Measurements from ENCODE around the gene UBTF.

Gene UBTF

DNA sequence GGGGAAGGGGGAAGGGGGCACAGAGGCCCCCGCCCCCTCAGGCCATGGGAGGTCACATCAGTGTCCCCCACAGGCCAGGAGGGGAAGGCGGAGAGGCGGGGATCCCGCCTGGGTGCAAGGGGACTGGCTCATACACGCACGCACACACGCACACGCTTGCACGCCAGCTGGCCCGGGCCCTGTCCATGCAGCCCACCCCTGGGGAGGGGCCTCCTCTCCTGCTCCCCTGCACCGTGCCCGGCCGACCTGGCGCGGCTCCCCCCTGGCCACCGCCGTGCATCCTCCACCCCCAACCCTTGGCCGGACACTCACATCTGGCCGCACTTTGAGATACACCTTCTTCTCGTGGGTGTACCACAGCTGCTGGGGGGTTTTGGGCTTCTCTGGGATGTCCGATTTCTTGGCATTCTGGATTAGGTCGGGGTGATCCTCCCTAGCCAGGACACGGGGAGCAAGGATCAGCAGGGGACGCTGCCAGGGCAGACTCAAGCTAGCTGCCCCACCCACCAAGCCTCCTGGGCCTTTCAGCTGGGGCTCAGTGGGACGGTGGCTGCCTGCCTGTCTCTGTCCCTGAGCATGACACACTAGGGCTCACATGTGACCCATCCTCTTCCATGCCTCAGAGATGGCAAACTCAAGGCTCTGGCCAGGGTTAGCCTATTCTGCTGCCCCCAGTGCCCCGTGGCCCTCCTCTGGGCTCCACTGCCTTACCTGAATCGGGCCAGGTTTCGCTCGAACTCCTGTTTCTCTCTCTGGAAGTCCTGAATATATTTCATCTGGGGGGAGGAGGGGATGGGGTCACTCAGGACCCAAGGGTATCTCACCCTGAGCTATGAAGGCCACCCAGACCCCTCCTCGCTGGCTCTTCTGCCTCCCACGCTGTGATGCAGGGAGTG, 6.7 kb downstream of the UBTF start:
- H3K36me3 ChIP-seq: peaks cover 71% of the 10 kb centered on the region
- peaks cover 6% of the 10 kb centered on the region for H3K4me1 ChIP-seq
- no peak for TF ChIP-seq CTCF (IDR thresholded peaks at IDR 0.05; ENCODE audit: low read depth, low read length)

DNA sequence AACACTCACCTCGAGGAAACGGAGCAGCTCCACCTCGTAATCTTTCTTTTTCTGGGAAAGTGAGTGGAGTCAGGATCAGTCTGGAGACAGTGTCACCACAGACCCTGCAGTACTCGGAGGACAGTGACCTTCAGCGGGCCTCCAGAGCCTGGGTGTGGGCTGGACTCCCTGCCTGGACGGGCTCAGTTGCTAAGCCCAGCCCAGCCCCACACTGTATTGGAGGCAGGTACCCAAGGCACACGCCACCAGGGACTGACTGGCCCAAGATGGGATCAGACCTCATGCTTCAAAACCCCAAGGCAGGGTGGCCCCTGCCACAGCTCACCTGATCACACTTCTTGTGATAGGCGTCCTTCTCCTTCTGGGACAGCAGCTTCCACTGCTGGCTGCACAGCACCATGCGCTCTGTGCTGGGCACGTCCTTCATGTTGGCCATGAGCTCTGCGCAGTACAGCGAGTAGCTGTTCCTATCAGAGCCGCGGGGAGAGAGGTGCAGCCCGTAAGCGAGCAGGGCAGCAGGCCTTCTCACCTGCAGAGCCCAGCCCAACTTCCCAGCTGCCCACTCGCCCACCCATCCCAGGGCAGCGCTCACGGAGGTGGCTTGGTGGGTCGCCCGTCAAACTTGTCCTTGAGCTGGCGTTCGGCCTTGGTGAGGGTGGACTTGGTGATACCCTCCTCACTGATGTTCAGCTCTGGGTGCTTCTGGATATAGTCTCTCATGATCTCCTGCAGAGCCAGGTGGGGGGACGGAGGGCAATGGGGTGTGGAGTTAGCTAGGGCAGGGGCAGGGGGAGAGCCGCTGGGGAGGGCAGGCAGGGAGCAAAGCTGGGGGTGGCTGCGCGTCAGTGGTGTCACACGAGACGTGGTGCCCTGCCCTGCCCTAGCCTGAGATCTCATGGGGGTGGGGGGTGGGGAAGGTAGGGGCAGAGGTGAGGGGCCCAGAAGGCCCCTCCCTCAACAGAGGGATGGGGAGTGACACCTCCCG, 7.9 kb downstream of the UBTF start:
- no peaks in the 10 kb centered on the region for H3K27me3 ChIP-seq
- DNase-seq: no peak
- TF ChIP-seq CTCF (IDR thresholded peaks at IDR 0.05; ENCODE audit: low read depth, low read length): no peak

More for the DNA sequence above, 6.7 kb downstream of the UBTF start:
- H3K4me3 ChIP-seq (ENCODE audit: low read depth, low read length): no peak overlapping the region
- H3K9me3 ChIP-seq: no peaks in the 10 kb centered on the region
- DNase-seq: no peak
- no peaks in the 10 kb centered on the region for H3K27me3 ChIP-seq

GRCh38 chr17:44210342-44211192, 8.9 kb downstream of the UBTF start:
- Histone ChIP-seq H3K4me1 (peaks cover 6% of the 10 kb centered on the region), H3K9me3 (no peaks in the 10 kb centered on the region), H3K36me3 (peaks cover 58% of the 10 kb centered on the region), H3K4me3 (ENCODE audit: low read depth, low read length) (no peak overlapping the region), H3K27me3 (no peaks in the 10 kb centered on the region)
- TF ChIP-seq CTCF (IDR thresholded peaks at IDR 0.05; ENCODE audit: low read depth, low read length): peak; percentile 96
- peak; percentile 94 for DNase-seq

More for the DNA sequence above, 7.9 kb downstream of the UBTF start:
- H3K4me1 ChIP-seq: peaks cover 6% of the 10 kb centered on the region
- no peaks in the 10 kb centered on the region for H3K9me3 ChIP-seq
- H3K36me3 ChIP-seq: peaks cover 68% of the 10 kb centered on the region
- no peak overlapping the region for H3K4me3 ChIP-seq (ENCODE audit: low read depth, low read length)

- no peaks in the 10 kb centered on the region for H3K9me3 ChIP-seq
- DNase-seq: no peak
- H3K4me1 ChIP-seq: peaks cover 6% of the 10 kb centered on the region
- no peaks in the 10 kb centered on the region for H3K27me3 ChIP-seq
- peaks cover 51% of the 10 kb centered on the region for H3K36me3 ChIP-seq
- no peak overlapping the region for H3K4me3 ChIP-seq (ENCODE audit: low read depth, low read length)
- TF ChIP-seq CTCF (IDR thresholded peaks at IDR 0.05; ENCODE audit: low read depth, low read length): no peak
Measured at GRCh38 chr17:44209786-44210341, 9.6 kb downstream of the UBTF start.

- peaks cover 9% of the 10 kb centered on the region for H3K4me1 ChIP-seq
- no peak for TF ChIP-seq CTCF (IDR thresholded peaks at IDR 0.05; ENCODE audit: low read depth, low read length)
- H3K36me3 ChIP-seq: peaks cover 43% of the 10 kb centered on the region
- H3K4me3 ChIP-seq (ENCODE audit: low read depth, low read length): no peak overlapping the region
- DNase-seq: no peak
- no peaks in the 10 kb centered on the region for H3K9me3 ChIP-seq
- H3K27me3 ChIP-seq: no peaks in the 10 kb centered on the region
Measured at GRCh38 chr17:44207743-44208142, 11.7 kb downstream of the UBTF start.
